Natural killer cell (primary cell): ENCODE results near the gene SLC39A9. TPM values are rescaled to one million over a fixed set of nuclear protein-coding genes. Genes with fewer than 3 reads are reported as not detected.
A peak's percentile ranks its signal among the peaks of the same experiment; 100 is the strongest.

Source experiments
- ATAC-seq, 3 donors: fragments of 150-1000 bp in 2 of 3; fragments of 200-7000 bp in 1 of 3; cut with Tn5 transposase; 1 replicate in 1 of 3; 2 replicates in 2 of 3; pipeline ENCODE4 v1.10.0; 2021; ENCODE audit warnings: mild to moderate bottlenecking in 2 of 3, moderate library complexity in 2 of 3
- DNase-seq, 2 donors: peaks; one replicate each; pipeline versions ENCODE4 v3.0.0 to v3.0.0-alpha.2; 2013 to 2021; ENCODE audit warnings: mixed read lengths in 1 of 2
- H3K27ac ChIP-seq: one replicate; pipeline ENCODE4 v1.5.1; 2013; ENCODE audit warnings: mild to moderate bottlenecking, low read length
- H3K27me3 ChIP-seq: one replicate; pipeline ENCODE4 v1.6.1; 2013; ENCODE audit warnings: low read length; ENCODE audit not compliant: control insufficient read depth, insufficient read depth
- H3K36me3 ChIP-seq: one replicate; pipeline ENCODE4 v1.6.1; 2013; ENCODE audit warnings: low read length; ENCODE audit not compliant: control insufficient read depth, insufficient read depth
- H3K4me1 ChIP-seq: one replicate; pipeline ENCODE4 v1.6.1; 2013; ENCODE audit warnings: low read length; ENCODE audit not compliant: control insufficient read depth, insufficient read depth
- H3K4me3 ChIP-seq: one replicate; pipeline ENCODE4 v1.5.1; 2013; ENCODE audit warnings: low read length
- H3K9me3 ChIP-seq: one replicate; pipeline ENCODE4 v1.6.1; 2013; ENCODE audit warnings: low read length; ENCODE audit not compliant: control insufficient read depth, insufficient read depth
- H3K27ac Mint-ChIP-seq, 2 donors: one replicate each; pipeline ENCODE4 v1.8.0; 2022; ENCODE audit warnings: mild to moderate bottlenecking in 2 of 2, mixed read lengths in 2 of 2, moderate library complexity in 1 of 2
- H3K27me3 Mint-ChIP-seq, 2 donors: one replicate each; pipeline ENCODE4 v1.8.0; 2022; ENCODE audit warnings: low read depth in 2 of 2, mixed read lengths in 2 of 2
- H3K36me3 Mint-ChIP-seq: one replicate; pipeline ENCODE4 v1.8.0; 2022; ENCODE audit warnings: mixed read lengths
- H3K4me1 Mint-ChIP-seq, 2 donors: one replicate each; pipeline ENCODE4 v1.8.0; 2022; ENCODE audit warnings: mixed read lengths in 2 of 2
- H3K4me3 Mint-ChIP-seq: one replicate; pipeline ENCODE4 v1.8.0; 2022; ENCODE audit warnings: mild to moderate bottlenecking, moderate library complexity, mixed read lengths
- H3K9me3 Mint-ChIP-seq, 2 donors: one replicate each; pipeline ENCODE4 v1.8.0; 2022; ENCODE audit warnings: mixed read lengths in 2 of 2
- CTCF ChIP-seq: fragments of 200-600 bp; IDR thresholded peaks from one replicate; pipeline ENCODE4 v1.8.0; 2022; ENCODE audit warnings: antibody characterized with exemption
- WGBS: methylation state at CpG from one replicate; pipeline ENCODE4 v1.1.7; 2013; ENCODE audit warnings: missing lambda C conversion rate; ENCODE audit not compliant: insufficient coverage; 5-methylcytosine and 5-hydroxymethylcytosine counted together
- intact Hi-C: fragments of 100-400 bp; cut with micrococcal nuclease; formaldehyde crosslinking; loops from one replicate; pipeline ENCODE4 v1.14.2; 2022
- total RNA-seq, 4 donors: library from RNA; stranded (reverse); fragments of 120-200 nt in 1 of 4; gene quantifications; one replicate each; pipeline versions ENCODE4 v1.2.3 to v1.2.4, GENCODE V29; 2013 to 2022

SLC39A9 gene
- total RNA-seq, 3 donors from 2014 or later (not counting 1 experiment from before 2014, with no cell fraction given): 30.9 to 34.6 (median 33.0) TPM

DNA sequence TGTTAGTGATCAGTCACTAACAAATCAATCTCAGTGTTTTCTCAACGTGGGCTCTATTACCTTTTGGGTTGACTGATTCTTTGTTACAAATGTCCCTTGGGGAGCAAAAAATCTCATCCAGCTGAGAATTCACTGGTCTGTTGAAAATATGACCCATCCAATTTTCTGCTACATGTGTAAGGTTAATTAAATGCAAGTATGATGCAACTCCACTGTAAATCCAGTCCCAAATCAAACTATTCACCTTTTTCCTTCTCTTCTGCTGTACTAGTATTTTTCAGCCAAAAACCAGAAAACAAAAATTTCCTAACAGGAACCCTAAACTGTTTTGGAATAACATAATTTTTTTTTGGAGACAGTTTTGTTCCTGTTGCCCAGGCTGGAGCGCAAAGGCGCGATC lies 2.6 kb upstream of the SLC39A9 start:
- H3K27me3 ChIP-seq: no peaks in the 10 kb centered on the region
- Mint-ChIP-seq H3K9me3 (no peaks in the 10 kb centered on the region), H3K27ac (peak overlapping the region in 1 of 2 donors; percentile 100), H3K27me3 (no peaks in the 10 kb centered on the region), H3K36me3 (peaks cover 24% of the 10 kb centered on the region), H3K4me1 (peaks cover 67 to 76% of the 10 kb centered on the region in 2 donors), H3K4me3 (no peak overlapping the region)
- no peak for DNase-seq
- peaks cover 45% of the 10 kb centered on the region for H3K36me3 ChIP-seq
- 88% methylated on average over 4 of the region's 4 CpGs for WGBS
- H3K4me1 ChIP-seq: peaks cover 27% of the 10 kb centered on the region
- no peak overlapping the region for H3K4me3 ChIP-seq
- intact Hi-C loops: loop anchor here (5.0 kb wide), 2 partner anchors 244 to 1926 kb away; partner anchors contain the start of genes DCAF5 and SIPA1L1
- no peaks in the 10 kb centered on the region for H3K9me3 ChIP-seq
- no peak for TF ChIP-seq CTCF
- no peak overlapping the region for H3K27ac ChIP-seq
- no peak for ATAC-seq

DNA sequence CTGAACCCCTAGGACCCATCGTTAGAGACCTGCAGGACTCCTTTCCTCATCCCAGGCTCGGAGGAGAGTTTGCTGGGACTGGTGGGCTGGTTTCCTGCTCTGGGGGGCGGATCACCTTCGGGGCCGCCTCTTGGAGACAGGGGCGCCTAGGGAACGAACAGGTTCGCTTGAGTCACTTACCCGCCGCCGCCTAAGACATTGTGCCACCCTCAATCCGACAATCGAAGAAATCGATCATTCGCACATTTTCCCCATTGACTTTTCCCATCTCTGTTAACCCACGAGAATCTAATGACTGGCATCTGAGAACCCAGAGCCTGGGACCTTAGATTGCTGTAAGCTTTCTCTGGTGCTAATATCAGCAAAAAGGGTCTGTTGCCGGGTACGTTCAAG lies 322 bp downstream of the SLC39A9 start:
- no peaks in the 10 kb centered on the region for H3K9me3 Mint-ChIP-seq
- intact Hi-C loops: loop anchor here (5.0 kb wide), 2 partner anchors 247 to 1923 kb away; partner anchors contain the start of genes DCAF5 and SIPA1L1
- Histone ChIP-seq H3K9me3 (no peaks in the 10 kb centered on the region), H3K27me3 (no peaks in the 10 kb centered on the region), H3K27ac (peak overlapping the region; percentile 93), H3K4me3 (peak overlapping the region; percentile 69), H3K4me1 (peaks cover 30% of the 10 kb centered on the region), H3K36me3 (peaks cover 19% of the 10 kb centered on the region)
- peak overlapping the region; percentile 97 for H3K4me3 Mint-ChIP-seq
- peak in 1 of 3 donors; percentile 6 for ATAC-seq
- no peak for TF ChIP-seq CTCF
- peak overlapping the region; percentile 100 for H3K27ac Mint-ChIP-seq
- 1% methylated on average over 18 of the region's 18 CpGs for WGBS
- DNase-seq: no peak
- peaks cover 10% of the 10 kb centered on the region for H3K36me3 Mint-ChIP-seq
- no peaks in the 10 kb centered on the region for H3K27me3 Mint-ChIP-seq
- peaks cover 43 to 49% of the 10 kb centered on the region in 2 donors for H3K4me1 Mint-ChIP-seq

- intact Hi-C loops: loop anchor here (5.0 kb wide), 2 partner anchors 247 to 1923 kb away; partner anchors contain the start of genes DCAF5 and SIPA1L1
- Mint-ChIP-seq H3K9me3 (no peaks in the 10 kb centered on the region), H3K27ac (peak overlapping the region; percentile 100), H3K27me3 (no peaks in the 10 kb centered on the region), H3K36me3 (peaks cover 10% of the 10 kb centered on the region), H3K4me3 (peak overlapping the region; percentile 97), H3K4me1 (peaks cover 43 to 46% of the 10 kb centered on the region in 2 donors)
- H3K4me3 ChIP-seq: no peak overlapping the region
- peaks cover 12% of the 10 kb centered on the region for H3K36me3 ChIP-seq
- no peaks in the 10 kb centered on the region for H3K27me3 ChIP-seq
- no peak for ATAC-seq
- TF ChIP-seq CTCF: no peak
- peaks cover 30% of the 10 kb centered on the region for H3K4me1 ChIP-seq
- no peak for DNase-seq
- no peaks in the 10 kb centered on the region for H3K9me3 ChIP-seq
- H3K27ac ChIP-seq: no peak overlapping the region
- 96% methylated on average over 8 of the region's 8 CpGs for WGBS
These were observed 1.3 kb downstream of the SLC39A9 start for GRCh38 chr14:69399750-69400149.

- H3K36me3 Mint-ChIP-seq: peaks cover 10% of the 10 kb centered on the region
- no peak for ATAC-seq
- TF ChIP-seq CTCF: no peak
- H3K27me3 Mint-ChIP-seq: no peaks in the 10 kb centered on the region
- no peaks in the 10 kb centered on the region for H3K9me3 ChIP-seq
- 94% methylated on average over 6 of the region's 6 CpGs for WGBS
- no peak overlapping the region for H3K27ac Mint-ChIP-seq
- H3K9me3 Mint-ChIP-seq: no peaks in the 10 kb centered on the region
- no peak for DNase-seq
- intact Hi-C loops: no loop called here
- H3K36me3 ChIP-seq: peaks cover 9% of the 10 kb centered on the region
- peaks cover 30% of the 10 kb centered on the region for H3K4me1 ChIP-seq
- H3K4me1 Mint-ChIP-seq: peaks cover 42 to 46% of the 10 kb centered on the region in 2 donors
- no peak overlapping the region for H3K4me3 ChIP-seq
- H3K27ac ChIP-seq: no peak overlapping the region
- peak overlapping the region; percentile 97 for H3K4me3 Mint-ChIP-seq
- H3K27me3 ChIP-seq: no peaks in the 10 kb centered on the region
These were observed 1.7 kb downstream of the SLC39A9 start for GRCh38 chr14:69400154-69400553.
